Spinal cord (tissue), 10 donors: ENCODE results near the gene HCAR3. TPM values are rescaled to one million over a fixed set of nuclear protein-coding genes. Genes with fewer than 3 reads are reported as not detected.
"Not testable (repeated sequence)": the region's sequence is repeated elsewhere in the genome, so short reads cannot be mapped to it uniquely, and the experiment has no call there.

Source experiments
- DNase-seq, 6 donors: peaks; one replicate each; pipeline versions ENCODE4 v3.0.0 to v3.0.0-alpha.2; 2013 to 2015; ENCODE audit warnings: low spot score in 6 of 6, low read depth in 4 of 6
- H3K27ac ChIP-seq: one replicate; pipeline ENCODE4 v1.5.1; 2013; ENCODE audit warnings: low read depth, low read length, control low read depth
- H3K27me3 ChIP-seq: one replicate; pipeline ENCODE4 v1.6.1; 2013; ENCODE audit warnings: low read length; ENCODE audit not compliant: control insufficient read depth, insufficient read depth
- H3K36me3 ChIP-seq: one replicate; pipeline ENCODE4 v1.6.1; 2013; ENCODE audit warnings: low read length; ENCODE audit not compliant: control insufficient read depth, insufficient read depth
- H3K4me1 ChIP-seq: one replicate; pipeline ENCODE4 v1.6.1; 2013; ENCODE audit warnings: low read length; ENCODE audit not compliant: control insufficient read depth, insufficient read depth
- H3K4me3 ChIP-seq: one replicate; pipeline ENCODE4 v1.5.1; 2013; ENCODE audit warnings: low read depth, low read length, control low read depth
- H3K9me3 ChIP-seq: one replicate; pipeline ENCODE4 v1.6.1; 2013; ENCODE audit warnings: low read length; ENCODE audit not compliant: control insufficient read depth, insufficient read depth
- WGBS: methylation state at CpG from one replicate; pipeline ENCODE4 v1.1.5; 2013; ENCODE audit warnings: missing lambda C conversion rate; ENCODE audit not compliant: insufficient coverage; 5-methylcytosine and 5-hydroxymethylcytosine counted together
- polyA plus RNA-seq, 2 donors: library from polyadenylated mRNA; unstranded; fragments of 120-200 nt; gene quantifications; one replicate each; pipeline ENCODE4 v1.2.1, GENCODE V29; 2013; ENCODE audit not compliant: insufficient read length in 2 of 2
- total RNA-seq, 2 donors: library from RNA; depleted of rRNA in 1 of 2; stranded (reverse); fragments of 120-200 nt in 1 of 2; fragments of >200 nt in 1 of 2; gene quantifications; one replicate each; pipeline versions ENCODE4 v1.2.3 to v1.2.4, GENCODE V29; 2013 to 2014
- donor health status: healthy.

Gene HCAR3
- total and polyA plus RNA-seq, 4 donors, result 0.44 to 1.3 TPM; not detected in 2

DNA sequence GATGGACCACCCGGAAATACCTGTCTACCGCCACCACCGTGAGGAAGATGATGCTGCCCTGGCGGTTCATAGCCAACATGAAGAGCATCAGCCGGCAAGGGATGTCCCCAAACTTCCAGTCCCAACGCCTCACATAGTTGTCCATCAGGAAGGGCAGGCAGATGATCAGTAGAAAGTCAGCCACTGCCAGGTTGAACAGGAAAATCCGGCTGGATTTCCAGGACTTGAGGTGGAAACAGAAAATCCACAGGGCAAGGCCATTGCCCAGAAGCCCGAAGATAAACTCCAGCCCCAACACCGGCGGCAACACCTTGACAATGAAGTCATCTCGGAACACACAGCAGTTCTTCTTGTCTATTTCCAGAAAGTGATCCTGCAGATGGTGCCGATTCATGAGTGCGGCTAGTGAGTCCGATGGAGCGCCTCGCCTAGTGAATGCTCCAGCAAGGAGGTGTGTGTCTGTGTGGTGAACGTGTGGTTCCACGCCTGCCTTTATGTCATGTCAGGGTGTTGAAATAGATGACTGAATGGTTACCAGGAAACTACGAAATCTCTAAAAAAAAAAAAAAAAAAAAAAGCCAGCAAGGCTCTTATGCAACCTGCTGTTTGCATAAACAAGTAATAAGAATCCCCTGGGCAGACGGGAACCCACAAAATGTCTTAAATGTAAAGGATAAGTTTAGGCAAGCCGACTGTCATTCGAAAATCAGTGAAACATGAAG is 13.6 kb downstream of the HCAR3 start, which contains the start of gene HCAR2:
Gene HCAR2 (minus strand): TSS at position 468 of the 722 bp plus-strand sequence. CDS start 74 bp downstream, at position 394.
- H3K27me3 ChIP-seq, H3K4me1 ChIP-seq, H3K27ac ChIP-seq, H3K36me3 ChIP-seq, H3K4me3 ChIP-seq, H3K9me3 ChIP-seq: not testable (repeated sequence)
- WGBS, result 96% methylated on average over 13 of the region's 22 CpGs
- peak in 1 of 6 donors; percentile 35 for DNase-seq

GRCh38 chr12:122701481-122701880 is 15.1 kb downstream of the HCAR3 start:
- not testable (repeated sequence) for H3K9me3 ChIP-seq, H3K27me3 ChIP-seq, H3K4me1 ChIP-seq, H3K27ac ChIP-seq, H3K36me3 ChIP-seq, H3K4me3 ChIP-seq
- WGBS, result 55% methylated on average over 2 of the region's 4 CpGs
- DNase-seq, result peak in 1 of 6 donors; percentile 37

GRCh38 chr12:122700038-122700710 is 16.4 kb downstream of the HCAR3 start:
- not testable (repeated sequence) for H3K27me3 ChIP-seq, H3K4me3 ChIP-seq
- WGBS, result no CpG with 5 or more reads among the region's 9 CpGs

DNA sequence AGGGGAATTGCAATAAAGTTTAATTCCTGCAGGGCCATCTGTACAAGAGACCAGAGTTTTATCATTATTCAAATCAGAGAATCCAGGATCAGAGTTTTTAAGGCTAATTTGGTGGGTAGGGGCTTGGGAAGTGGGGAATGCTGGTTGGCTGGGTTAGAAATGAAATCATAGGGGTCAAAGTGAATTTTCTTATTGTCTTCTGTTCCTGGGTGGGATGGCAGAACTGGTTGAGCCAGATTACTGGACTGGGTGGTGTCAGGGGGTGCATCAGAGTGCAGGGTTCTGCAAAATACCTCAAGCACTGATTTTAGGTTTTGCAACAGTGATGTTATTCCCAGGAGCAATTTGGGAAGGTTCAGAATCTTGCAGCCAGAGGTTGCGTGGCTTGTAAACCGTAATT is 19.7 kb downstream of the HCAR3 start:
- not testable (repeated sequence) for H3K36me3 ChIP-seq, H3K4me1 ChIP-seq
- WGBS, result 100% methylated on average over 1 of the region's 2 CpGs

More at GRCh38 chr12:122700038-122700710, 16.4 kb downstream of the HCAR3 start:
- not testable (repeated sequence) for H3K9me3 ChIP-seq, DNase-seq, H3K27ac ChIP-seq, H3K4me1 ChIP-seq, H3K36me3 ChIP-seq

DNA sequence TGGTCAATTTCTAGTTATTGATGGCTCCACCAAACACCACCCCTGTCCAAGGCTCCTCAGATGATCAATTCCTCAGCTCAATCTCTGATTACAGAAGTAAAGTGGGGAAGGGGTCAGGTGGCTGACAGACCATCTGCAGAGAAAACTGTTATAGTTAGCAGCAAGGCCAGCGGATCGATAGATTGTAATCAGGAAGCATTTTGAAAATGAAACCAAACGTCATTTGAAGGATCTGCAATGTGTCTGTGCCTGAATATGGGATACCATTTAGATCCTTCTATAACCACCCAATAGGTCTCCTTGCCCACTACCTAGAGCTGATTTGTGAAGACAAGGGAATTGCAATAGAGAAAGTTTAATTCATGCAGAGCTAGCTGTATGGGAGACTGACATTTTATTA is 25.0 kb downstream of the HCAR3 start:
- DNase-seq, result no peak
- H3K9me3 ChIP-seq, result no peaks in the 10 kb centered on the region
- H3K27ac ChIP-seq, result no peak overlapping the region
- WGBS, result 100% methylated on average over 2 of the region's 3 CpGs
- no peaks in the 10 kb centered on the region for H3K27me3 ChIP-seq
- no peak overlapping the region for H3K4me3 ChIP-seq
- H3K36me3 ChIP-seq, result no peaks in the 10 kb centered on the region
- no peaks in the 10 kb centered on the region for H3K4me1 ChIP-seq

More for the DNA sequence above, 19.7 kb downstream of the HCAR3 start:
- H3K4me3 ChIP-seq, H3K27me3 ChIP-seq, H3K27ac ChIP-seq, DNase-seq, H3K9me3 ChIP-seq: not testable (repeated sequence)

DNA sequence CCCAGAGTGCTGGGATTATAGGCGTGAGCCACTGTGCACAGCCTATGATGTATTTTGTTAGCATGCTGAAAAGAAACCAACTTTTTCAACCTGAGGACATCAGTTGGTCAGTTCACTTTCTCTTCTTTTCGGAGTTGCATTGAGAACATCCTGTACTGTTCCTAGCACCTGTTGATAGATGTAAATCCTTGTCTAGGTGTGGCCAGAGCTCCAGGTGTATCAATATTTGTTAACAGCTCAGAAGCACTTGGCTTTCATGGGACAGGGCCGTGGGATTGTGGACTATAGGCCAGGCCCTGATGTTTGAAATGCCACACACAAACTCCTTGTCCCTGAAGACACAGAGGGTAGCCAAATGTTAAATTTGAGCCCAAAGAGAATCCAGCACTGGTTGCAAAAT is 28.3 kb downstream of the HCAR3 start:
- no peak for DNase-seq
- WGBS, result 95% methylated on average over 2 of the region's 3 CpGs
- H3K27ac ChIP-seq, result no peak overlapping the region

DNA sequence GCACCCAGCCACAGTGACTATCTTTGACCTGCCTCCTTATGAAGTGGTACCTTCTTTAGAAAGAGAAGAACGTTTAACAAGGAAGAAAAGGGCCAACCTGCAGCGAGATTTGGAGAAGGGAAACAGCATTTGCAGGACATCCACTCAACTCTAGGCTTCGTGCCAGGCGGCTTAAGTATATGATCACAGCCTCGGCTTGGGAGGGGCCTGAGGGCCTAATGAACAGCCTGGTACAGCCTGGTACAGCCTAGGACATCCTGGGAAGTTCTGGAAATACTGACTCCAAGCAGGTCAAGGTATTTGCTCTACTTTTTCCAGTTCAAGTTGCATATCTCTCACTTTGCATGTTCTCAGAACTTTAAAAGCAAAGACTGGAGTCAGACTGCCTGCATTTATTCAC is 29.5 kb downstream of the HCAR3 start:
- Histone ChIP-seq H3K4me1 (no peaks in the 10 kb centered on the region), H3K4me3 (no peak overlapping the region), H3K9me3 (no peaks in the 10 kb centered on the region), H3K27ac (no peak overlapping the region), H3K27me3 (no peaks in the 10 kb centered on the region), H3K36me3 (no peaks in the 10 kb centered on the region)
- 67% methylated on average over 5 of the region's 5 CpGs for WGBS
- no peak for DNase-seq

More for the DNA sequence above, 28.3 kb downstream of the HCAR3 start:
- H3K9me3 ChIP-seq, result no peaks in the 10 kb centered on the region
- H3K27me3 ChIP-seq, result no peaks in the 10 kb centered on the region
- H3K4me3 ChIP-seq, result no peak overlapping the region
- H3K4me1 ChIP-seq, result no peaks in the 10 kb centered on the region
- H3K36me3 ChIP-seq, result no peaks in the 10 kb centered on the region

DNA sequence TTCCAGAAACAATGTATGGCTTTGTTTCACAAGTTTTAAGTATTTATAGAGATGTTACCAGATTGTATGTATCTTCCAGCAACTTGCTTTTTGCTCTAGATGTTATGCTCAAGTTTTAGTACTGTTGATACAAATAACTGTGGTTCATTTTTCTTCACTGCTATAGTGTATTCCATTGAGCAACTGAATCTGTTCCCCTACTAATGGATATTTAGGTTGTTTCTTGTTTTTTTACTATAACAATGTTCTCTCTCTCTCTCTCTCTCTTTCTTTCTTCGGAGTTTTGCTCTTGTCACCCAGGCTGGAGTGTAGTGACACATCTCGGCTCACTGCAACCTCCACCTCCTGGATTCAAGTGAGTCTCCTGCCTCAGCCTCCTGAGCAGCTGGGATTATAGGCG is 30.1 kb downstream of the HCAR3 start:
- no peaks in the 10 kb centered on the region for H3K36me3 ChIP-seq
- H3K27ac ChIP-seq, result no peak overlapping the region
- no peak for DNase-seq
- H3K4me1 ChIP-seq, result no peaks in the 10 kb centered on the region
- H3K9me3 ChIP-seq, result no peaks in the 10 kb centered on the region
- no CpG with 5 or more reads among the region's 3 CpGs for WGBS
- no peaks in the 10 kb centered on the region for H3K27me3 ChIP-seq
- H3K4me3 ChIP-seq, result no peak overlapping the region

DNA sequence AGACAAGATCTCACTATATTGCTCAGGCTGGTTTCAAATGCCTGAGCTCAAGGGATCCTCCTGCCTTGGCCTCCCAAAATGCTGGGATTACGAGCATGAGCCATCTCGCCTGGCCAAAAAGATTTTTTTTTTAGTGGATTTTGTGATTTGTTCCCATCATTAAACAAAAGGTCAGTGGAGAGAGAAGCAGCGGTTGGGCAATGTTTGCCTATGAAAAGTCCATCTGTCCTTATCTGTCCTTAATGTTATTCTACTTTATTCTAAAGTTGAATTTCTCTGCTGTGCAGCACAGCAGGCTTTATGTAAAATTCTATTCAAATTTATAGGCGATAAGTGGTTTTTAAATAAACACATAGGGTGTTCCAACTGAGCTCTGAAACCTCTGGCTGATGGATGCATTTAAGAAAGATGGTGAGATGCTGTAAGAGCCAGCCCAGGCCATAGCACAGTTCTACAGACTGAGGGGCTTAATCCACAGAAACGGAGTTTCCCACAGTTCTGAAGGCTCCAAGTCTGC is 32.3 kb downstream of the HCAR3 start:
- H3K4me1 ChIP-seq, result no peaks in the 10 kb centered on the region
- WGBS, result 50% methylated on average over 1 of the region's 5 CpGs

DNA sequence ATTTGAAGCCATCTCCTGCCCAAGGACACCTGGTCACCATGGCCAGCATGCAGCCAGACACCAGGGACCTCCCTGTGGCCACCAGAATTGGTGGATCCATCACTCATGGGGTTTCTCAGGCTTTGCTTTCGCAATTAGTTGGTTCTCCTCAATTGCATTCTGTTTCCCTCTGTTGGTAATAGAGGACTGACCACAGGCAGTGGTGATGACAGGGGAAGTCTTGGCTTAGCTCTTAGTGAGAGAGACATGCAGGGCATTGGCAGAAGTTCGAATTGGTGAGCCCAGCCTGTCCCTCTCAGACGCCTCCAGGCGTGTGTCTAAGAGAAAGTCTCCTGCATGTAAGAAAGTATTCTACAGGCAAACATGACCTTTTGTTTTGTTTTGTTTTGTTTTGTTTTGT is 34.8 kb downstream of the HCAR3 start:
- no peak for DNase-seq
- no peaks in the 10 kb centered on the region for H3K9me3 ChIP-seq
- H3K4me3 ChIP-seq, result no peak overlapping the region
- H3K27me3 ChIP-seq, result no peaks in the 10 kb centered on the region
- H3K27ac ChIP-seq, result no peak overlapping the region
- no peaks in the 10 kb centered on the region for H3K36me3 ChIP-seq
- no peaks in the 10 kb centered on the region for H3K4me1 ChIP-seq
- WGBS, result 88% methylated on average over 4 of the region's 4 CpGs

More for the DNA sequence above, 32.3 kb downstream of the HCAR3 start:
- H3K27ac ChIP-seq, result no peak overlapping the region
- H3K9me3 ChIP-seq, result no peaks in the 10 kb centered on the region
- H3K4me3 ChIP-seq, result no peak overlapping the region
- no peaks in the 10 kb centered on the region for H3K27me3 ChIP-seq
- no peaks in the 10 kb centered on the region for H3K36me3 ChIP-seq
- DNase-seq, result no peak
